Measurements from ENCODE around the gene NXN.

NXN gene

GRCh38 chr17:1003972-1004768 is 24.6 kb upstream of the NXN start:
- Histone ChIP-seq H3K4me1 (ENCODE audit: control insufficient read depth, low read length) (peaks cover 5% of the 10 kb centered on the region), H3K27me3 (ENCODE audit: control insufficient read depth, low read length) (no peaks in the 10 kb centered on the region), H3F3A (ENCODE audit: control insufficient read depth, insufficient read depth) (peaks cover 21% of the 10 kb centered on the region), H3K27ac (ENCODE audit: low read depth, low read length) (no peak overlapping the region), H4K20me1 (ENCODE audit: control insufficient read depth, insufficient read depth, low read depth, low read length) (peaks cover 16% of the 10 kb centered on the region; the same call in 1 of the 2 replicates), H3K36me3 (ENCODE audit: control insufficient read depth, low read length) (peaks cover 91% of the 10 kb centered on the region), H3K4me3 (ENCODE audit: low read length) (no peak overlapping the region), H3K9me2 (replicated peaks; ENCODE audit: control insufficient read depth, low read length) (no peaks in the 10 kb centered on the region), H3K9me3 (ENCODE audit: control insufficient read depth, insufficient read depth, low read length) (no peaks in the 10 kb centered on the region), H3K79me2 (ENCODE audit: control insufficient read depth, low read length) (peaks cover 7% of the 10 kb centered on the region), H3K4me2 (ENCODE audit: low read length) (no peak overlapping the region)
- no peak for TF ChIP-seq CTCF (IDR thresholded peaks at IDR 0.05; ENCODE audit: low read depth, low read length, poor library complexity, severe bottlenecking)
- no peak for TF ChIP-seq EZH2phosphoT487 (IDR thresholded peaks at IDR 0.05; ENCODE audit: borderline replicate concordance, low read length)

GRCh38 chr17:1003633-1003971 is 24.0 kb upstream of the NXN start:
- Histone ChIP-seq H3K79me2 (ENCODE audit: control insufficient read depth, low read length) (peaks cover 12% of the 10 kb centered on the region), H3K9me2 (replicated peaks; ENCODE audit: control insufficient read depth, low read length) (no peaks in the 10 kb centered on the region), H3K9me3 (ENCODE audit: control insufficient read depth, insufficient read depth, low read length) (no peaks in the 10 kb centered on the region), H3K27me3 (ENCODE audit: control insufficient read depth, low read length) (no peaks in the 10 kb centered on the region), H3K4me2 (ENCODE audit: low read length) (no peak overlapping the region), H3F3A (ENCODE audit: control insufficient read depth, insufficient read depth) (peaks cover 26% of the 10 kb centered on the region), H3K4me3 (ENCODE audit: low read length) (no peak overlapping the region), H3K27ac (ENCODE audit: low read depth, low read length) (no peak overlapping the region), H3K4me1 (ENCODE audit: control insufficient read depth, low read length) (peaks cover 10% of the 10 kb centered on the region), H3K36me3 (ENCODE audit: control insufficient read depth, low read length) (peaks cover 89% of the 10 kb centered on the region), H4K20me1 (ENCODE audit: control insufficient read depth, insufficient read depth, low read depth, low read length) (peaks cover 18% of the 10 kb centered on the region; the same call in 1 of the 2 replicates)
- no peak for TF ChIP-seq CTCF (IDR thresholded peaks at IDR 0.05; ENCODE audit: low read depth, low read length, poor library complexity, severe bottlenecking)
- no peak for TF ChIP-seq EZH2phosphoT487 (IDR thresholded peaks at IDR 0.05; ENCODE audit: borderline replicate concordance, low read length)

GRCh38 chr17:1002771-1003555 is 23.4 kb upstream of the NXN start:
- Histone ChIP-seq H3K4me1 (ENCODE audit: control insufficient read depth, low read length) (peaks cover 16% of the 10 kb centered on the region), H3K27me3 (ENCODE audit: control insufficient read depth, low read length) (no peaks in the 10 kb centered on the region), H3K27ac (ENCODE audit: low read depth, low read length) (no peak overlapping the region), H3K9me3 (ENCODE audit: control insufficient read depth, insufficient read depth, low read length) (no peaks in the 10 kb centered on the region), H3K4me3 (ENCODE audit: low read length) (no peak overlapping the region), H4K20me1 (ENCODE audit: control insufficient read depth, insufficient read depth, low read depth, low read length) (peaks cover 20% of the 10 kb centered on the region; the same call in 1 of the 2 replicates), H3K4me2 (ENCODE audit: low read length) (no peak overlapping the region), H3K79me2 (ENCODE audit: control insufficient read depth, low read length) (peaks cover 18% of the 10 kb centered on the region), H3K36me3 (ENCODE audit: control insufficient read depth, low read length) (peaks cover 88% of the 10 kb centered on the region), H3K9me2 (replicated peaks; ENCODE audit: control insufficient read depth, low read length) (no peaks in the 10 kb centered on the region), H3F3A (ENCODE audit: control insufficient read depth, insufficient read depth) (peaks cover 27% of the 10 kb centered on the region)
- TF ChIP-seq EZH2phosphoT487 (IDR thresholded peaks at IDR 0.05; ENCODE audit: borderline replicate concordance, low read length) (no peak), CTCF (IDR thresholded peaks at IDR 0.05; ENCODE audit: low read depth, low read length, poor library complexity, severe bottlenecking) (no peak)
